Neural progenitor cell (in vitro differentiated cells): ENCODE data around the gene BCAR1.
"Not testable (repeated sequence)": the region's sequence is repeated elsewhere in the genome, so short reads cannot be mapped to it uniquely, and the experiment has no call there.

ENCODE experiments used
- CTCF ChIP-seq: fragments of 200-600 bp; sonication (generic); IDR thresholded peaks from 2 replicates; pipeline ENCODE4 v1.5.1; 2017; ENCODE audit warnings: antibody characterized with exemption, mild to moderate bottlenecking
- EZH2phosphoT487 ChIP-seq: fragments of 200-600 bp; sonication (generic); IDR thresholded peaks from 2 replicates; pipeline ENCODE4 v1.6.1; 2017; ENCODE audit warnings: antibody characterized with exemption

- TF ChIP-seq CTCF, EZH2phosphoT487: not testable (repeated sequence)
These were observed 17.9 kb upstream of the BCAR1 start for GRCh38 chr16:75269358-75269757.
